GM18511 (cell line): ENCODE data around the gene PPHLN1.

Experiments used
- ATAC-seq: cut with Tn5 transposase; IDR thresholded peaks from one replicate; pipeline ENCODE4 v1.9.1; 2021; ENCODE audit warnings: mild to moderate bottlenecking, moderate library complexity; ENCODE audit not compliant: unreplicated experiment

The PPHLN1 gene

DNA sequence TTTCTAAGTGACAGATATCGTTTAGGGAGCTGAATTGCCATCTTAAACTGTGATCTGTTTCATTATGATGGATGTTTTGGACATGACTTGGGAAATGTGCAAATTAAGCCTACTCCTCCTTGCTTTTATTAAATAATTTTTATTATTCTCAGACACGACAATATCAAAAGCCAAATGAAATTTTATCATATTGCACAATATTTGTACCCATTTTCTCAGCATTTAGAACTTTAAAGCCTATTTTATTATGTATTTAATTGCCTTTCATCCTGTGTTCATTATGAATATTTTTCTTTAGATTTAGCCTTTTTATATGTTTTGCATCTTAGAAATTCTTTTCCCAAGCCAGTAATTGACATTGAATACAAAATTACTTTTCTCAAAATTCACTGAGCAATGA, 102.9 kb downstream of the PPHLN1 start:
- ATAC-seq, result no peak

DNA sequence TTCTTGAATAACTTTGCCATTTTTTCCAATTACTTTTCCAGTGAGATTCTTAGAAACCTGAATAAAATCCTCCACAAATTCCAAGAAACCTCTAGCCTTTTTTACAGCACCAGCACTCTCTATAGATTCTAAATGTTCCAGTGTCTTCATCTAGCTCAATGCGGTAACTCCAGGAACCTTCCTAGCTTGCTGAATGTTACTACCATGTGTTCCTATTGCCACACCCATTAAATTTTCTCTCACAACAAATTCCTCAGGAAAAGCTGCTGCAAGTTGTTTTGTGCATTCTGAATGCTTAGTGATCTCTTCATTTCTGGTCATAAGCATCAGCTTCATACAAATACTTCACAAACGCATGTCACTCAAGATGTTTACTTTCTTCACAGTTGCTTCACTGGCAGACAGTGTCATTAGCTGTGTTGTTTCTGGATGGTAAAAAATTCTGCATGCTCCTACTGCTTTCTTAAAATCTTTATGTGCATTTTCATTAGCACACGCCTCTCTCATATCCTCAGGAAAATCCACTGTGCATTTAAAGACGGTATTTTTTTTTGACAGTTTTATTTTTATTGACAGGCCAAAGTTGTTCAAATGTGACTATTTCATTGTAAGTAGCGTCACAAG, 106.7 kb downstream of the PPHLN1 start:
- ATAC-seq, result no peak

DNA sequence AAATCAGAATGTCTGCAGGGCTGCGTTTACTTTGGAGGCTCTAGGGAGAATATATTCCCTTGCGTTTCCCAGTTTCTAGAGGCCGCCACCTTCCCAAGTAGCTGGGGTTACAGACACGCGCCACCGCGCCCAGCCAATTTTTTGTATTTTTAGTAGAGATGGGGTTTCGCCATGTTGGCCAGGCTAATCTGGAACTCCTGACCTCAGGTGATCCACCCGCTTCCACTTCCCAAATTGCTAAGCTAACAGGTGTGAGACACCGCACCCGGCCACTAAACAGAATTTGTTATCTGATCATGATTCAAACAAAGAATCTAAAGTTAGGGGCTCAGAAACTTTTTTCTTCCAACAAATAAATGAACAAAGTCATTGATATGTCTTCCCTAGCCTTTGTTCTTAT, 114.6 kb downstream of the PPHLN1 start:
- no peak for ATAC-seq

DNA sequence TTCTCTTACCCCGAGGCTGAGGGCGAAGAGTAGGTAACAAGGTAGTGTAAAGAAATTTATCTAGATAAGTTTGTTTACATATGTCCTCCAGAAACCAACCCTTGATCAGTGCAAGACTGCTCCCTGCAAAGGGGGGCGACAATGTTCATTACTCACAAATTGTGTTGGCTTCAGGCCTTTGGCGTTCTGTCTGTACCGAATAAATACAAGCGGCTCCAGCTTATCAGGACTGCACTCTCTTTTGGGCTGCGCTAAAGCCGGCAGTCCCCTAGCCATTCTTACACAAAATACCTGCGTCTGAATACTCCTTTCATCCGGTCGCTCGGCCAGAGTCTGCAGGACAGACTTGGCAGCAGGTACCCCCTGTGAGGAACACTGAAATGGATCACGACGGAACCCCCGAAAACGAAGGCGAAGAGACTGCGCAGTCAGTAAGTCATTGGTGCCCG, 116.4 kb downstream of the PPHLN1 start:
- no peak for ATAC-seq

DNA sequence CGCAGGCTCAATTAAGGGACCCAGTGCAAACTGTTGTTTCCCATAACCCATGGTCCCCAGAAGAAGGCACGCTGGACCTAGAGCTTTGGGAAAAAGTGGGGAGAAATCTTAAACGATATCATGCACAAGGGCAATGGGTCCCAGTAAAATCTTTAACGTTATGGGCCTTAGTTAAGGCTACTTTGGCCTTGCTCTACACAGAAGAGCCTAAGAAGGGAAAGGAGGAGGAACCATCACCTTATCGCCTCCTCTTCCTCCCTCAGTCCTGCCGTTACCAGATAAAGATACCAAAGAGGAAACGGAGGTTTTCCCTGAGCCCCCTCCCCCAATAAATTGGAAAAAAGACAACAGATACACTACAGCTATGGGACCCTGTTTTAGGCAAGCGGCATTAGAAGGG, 116.9 kb downstream of the PPHLN1 start:
- no peak for ATAC-seq

DNA sequence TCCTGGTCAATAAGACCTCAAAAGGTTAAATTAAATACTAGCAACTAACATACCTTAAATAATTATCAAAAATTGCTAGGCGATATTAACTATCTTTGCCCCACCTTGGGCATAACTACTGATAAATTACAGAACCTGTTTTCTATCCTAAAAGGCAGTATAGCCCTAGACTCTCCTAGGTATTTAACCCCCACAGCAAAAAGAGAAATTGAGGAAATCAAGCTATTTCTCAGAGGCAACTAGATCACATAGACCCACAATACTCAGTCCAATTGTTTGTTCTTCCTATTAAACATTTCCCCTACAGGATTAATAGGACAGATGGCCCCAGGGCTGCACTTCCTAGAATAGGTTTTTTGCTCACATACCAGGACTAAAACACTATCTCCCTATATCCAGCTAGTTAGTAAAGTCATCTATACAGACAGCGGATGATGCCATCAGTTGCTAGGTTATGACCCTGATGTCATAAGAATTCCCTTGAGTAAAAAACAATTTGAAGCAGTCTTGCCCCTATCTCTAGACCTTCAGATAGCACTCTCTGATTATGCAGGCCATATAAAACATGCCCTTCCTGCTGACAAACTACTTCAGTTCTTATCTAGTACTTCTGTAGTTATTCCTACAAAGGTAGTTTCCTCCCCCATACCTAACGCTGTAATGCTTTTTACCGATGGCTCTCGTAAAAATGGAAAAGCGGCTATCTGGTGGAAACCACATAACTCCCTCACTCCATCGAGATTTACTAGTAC, 118.4 kb downstream of the PPHLN1 start:
- ATAC-seq, result no peak

DNA sequence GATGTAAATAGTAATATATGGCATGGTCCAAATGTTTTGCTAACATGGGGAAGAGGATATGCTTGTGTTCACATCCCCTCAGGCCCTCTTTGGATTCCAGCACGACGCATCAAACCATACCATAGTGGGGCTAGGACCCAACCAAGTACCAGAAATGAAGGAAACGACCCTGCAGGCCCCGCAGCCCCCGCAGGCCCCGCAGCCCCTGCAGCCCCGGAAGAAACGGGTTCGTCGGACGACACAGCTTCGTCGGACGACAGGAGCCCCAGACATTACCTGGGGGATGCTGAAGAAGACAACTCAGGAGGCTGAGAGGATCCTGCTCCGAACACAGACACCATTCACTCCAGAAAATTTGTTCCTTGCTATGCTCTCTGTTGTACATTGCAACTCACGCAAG, 119.9 kb downstream of the PPHLN1 start:
- no peak for ATAC-seq

DNA sequence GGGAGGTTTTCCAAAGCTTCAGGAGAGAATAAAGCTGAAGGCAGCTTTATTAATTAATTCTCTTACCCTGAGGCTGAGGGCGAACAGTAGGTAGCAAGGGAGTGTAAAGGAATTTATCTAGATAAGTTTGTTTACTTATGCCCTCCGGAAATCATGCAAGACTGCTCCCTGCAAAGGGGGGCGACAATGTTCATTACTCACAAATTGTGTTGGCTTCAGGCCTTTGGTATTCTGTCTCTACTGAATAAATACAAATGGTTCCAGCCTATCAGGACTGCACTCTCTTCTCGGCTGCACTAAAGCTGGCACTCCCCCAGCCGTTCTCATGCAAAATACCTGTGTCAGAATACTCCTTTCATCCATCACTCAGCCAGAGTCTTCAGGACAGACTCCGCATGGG, 120.8 kb downstream of the PPHLN1 start:
- no peak for ATAC-seq

DNA sequence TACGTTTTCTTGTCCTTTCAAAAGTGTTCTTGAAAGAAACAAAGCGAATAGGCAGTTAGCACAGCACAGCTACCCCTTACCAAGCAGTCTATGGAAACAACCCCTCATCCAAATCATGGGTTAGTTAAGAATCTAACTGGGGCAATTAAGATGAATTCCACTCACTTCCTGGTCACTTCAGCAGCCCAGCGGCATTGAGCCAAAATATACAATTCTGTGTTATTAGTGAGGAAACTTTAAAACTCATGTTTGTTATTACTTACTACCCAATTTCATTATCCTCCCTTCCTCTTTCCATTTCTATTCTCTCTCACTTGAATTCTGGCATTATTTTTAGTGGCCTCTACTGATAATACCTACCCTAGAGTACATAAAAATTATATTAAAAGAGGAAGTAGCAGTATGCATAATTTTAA, 121.4 kb downstream of the PPHLN1 start:
- ATAC-seq, result no peak

DNA sequence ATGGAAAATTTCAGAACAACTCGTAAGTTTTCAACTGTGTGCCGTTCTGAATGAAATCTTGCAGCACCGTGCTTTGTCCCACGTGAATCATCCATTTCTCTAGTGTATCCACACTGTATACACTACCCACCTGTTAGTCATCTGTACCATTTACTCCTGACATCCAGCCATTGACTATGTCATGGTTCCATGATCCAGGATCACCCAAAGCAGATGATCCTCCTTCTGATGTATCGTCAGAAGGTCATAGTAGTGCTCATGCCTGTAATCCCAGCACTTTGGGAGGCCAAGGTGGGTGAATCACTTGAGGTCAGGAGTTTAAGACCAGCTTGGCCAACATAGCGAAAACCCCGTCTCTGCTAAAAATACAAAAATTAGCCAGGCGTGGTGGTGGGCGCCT, 122.9 kb downstream of the PPHLN1 start:
- no peak for ATAC-seq

DNA sequence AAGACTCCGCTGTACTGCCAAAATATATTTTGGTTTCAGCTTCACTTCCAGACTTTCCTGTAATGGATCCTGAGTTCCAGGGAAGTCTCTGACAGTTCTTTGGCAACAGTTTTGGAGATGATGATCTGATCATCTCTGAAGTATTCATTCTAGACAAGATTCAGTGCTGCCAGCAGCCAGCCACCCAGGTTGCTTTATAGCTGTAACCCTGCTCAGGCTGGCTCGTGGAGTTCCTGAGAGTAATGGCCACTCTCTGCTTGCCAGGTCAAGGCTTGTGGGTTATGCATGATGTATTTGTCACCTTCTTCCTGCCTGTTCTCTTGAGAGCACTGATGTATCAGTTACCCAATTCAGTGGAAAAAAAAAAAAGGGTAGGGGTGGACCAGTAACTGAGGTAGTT, 124.3 kb downstream of the PPHLN1 start:
- peak; percentile 51 for ATAC-seq

DNA sequence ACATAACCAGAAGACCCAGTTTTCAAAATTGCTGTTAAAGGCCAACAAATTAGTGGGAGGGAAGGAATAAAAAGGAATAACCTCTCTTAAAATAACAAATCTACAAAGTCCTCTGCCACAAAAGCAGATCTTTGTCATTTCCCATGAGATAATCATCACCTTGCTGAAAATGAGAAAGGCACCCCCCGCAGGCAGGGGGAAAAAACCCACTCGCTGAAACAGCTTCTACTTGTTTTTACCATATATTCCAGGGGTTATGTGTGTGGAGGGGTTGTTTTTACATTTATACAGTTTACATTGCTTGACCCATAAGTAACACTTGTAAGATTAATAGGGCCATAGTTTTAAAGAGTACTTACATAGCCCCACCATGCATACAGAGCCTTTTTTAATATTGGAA, 132.6 kb downstream of the PPHLN1 start:
- no peak for ATAC-seq

DNA sequence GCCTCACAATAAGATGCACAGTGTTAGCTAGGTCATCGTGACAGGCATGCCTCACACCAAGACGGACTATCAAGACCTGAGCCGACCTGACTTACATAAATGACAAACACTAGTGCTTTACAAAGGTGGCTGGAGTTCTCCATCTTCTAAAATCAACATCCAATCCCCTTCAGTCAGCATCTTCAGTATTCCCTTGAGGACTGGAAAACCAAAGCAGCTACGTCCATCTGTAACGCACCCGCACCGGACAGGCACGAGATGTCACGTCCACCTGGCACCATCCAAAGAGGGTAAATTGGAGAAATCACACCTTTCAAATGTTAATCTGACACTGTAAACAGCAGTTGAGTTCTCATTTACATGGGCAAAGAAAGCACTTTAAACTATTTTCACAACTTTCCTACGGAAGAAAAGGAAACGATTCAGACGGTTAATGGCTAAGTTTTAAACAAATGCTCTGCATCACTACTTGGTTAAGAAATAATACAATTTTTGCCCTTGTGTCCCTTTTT, 133.4 kb downstream of the PPHLN1 start:
- ATAC-seq, result no peak

DNA sequence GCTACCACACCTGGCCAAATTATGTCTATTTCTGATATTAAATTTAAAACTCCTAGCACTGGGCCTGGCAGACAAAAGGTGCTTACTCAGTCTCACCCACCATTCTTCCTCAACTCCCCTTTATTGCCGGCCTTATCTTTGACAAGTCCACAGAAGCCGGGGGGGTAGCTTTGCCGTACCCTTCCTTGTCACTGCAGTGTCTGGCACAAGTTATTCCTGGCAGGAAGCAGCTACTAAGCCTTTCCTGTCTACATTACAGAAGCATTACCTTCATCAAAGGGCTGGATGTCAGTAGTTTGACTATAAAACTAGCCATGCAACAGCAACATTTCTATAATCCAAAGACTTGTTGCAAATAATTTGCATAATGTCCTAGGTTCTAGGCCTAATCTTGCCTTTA, 136.5 kb downstream of the PPHLN1 start:
- ATAC-seq, result no peak

DNA sequence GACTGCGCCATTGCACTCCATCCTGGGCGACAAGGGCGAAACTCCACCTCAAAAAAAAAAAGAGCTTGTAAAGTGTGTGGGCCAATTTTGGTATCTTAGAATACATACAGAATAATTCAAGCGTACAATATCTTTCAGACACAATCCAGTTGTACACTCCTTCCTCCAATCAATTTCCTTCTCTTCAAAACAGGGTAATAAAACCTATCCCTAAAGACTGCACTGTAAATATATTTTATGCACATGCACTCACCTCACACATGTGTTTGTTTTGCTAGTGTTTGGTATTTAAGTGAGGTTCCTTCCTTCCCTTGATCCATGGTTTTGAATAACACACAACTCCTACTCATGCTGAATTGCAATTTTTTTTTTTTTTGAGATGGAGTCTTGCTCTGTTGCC, 137.7 kb downstream of the PPHLN1 start:
- ATAC-seq, result no peak

DNA sequence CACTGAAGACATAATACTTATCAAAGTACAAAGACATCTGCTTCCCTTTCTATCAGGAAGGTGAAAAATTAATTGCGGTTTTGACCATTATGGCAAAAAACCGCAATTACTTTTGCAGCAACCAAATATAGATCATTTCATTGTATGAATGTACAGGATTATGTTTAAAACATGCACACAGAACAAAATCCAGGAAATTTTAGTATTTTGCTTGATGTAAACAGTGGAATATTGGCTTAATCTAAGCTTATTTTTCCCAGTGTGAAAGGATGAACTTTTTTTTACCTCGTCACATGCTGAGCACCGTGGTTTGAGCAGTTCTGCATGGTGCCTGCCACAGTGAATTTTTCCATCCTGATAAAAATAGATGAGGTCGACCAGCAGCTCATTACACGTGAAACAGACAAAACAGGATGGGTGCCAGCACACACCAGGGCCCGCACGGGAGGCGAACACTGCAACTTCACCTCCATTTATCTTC, 142.4 kb downstream of the PPHLN1 start:
- peak; percentile 42 for ATAC-seq

DNA sequence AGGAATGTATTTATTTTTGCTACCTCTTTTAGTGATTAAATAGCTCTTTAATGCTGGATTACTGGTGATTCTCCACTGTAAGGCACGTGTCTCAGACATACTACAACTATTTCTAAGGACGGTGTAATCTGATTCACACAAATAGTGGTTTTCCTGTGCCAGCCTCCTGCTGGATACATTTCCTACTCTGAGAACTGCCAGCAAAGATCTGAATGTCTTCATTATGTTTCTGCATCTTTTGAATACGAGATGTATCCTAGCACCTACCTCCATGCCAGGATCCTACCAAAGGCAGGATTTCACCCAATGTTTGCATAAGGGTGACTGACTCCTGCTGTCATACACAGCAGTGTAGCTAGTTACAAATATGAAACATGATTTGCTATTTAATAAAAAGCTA, 143.0 kb downstream of the PPHLN1 start:
- peak; percentile 6 for ATAC-seq

DNA sequence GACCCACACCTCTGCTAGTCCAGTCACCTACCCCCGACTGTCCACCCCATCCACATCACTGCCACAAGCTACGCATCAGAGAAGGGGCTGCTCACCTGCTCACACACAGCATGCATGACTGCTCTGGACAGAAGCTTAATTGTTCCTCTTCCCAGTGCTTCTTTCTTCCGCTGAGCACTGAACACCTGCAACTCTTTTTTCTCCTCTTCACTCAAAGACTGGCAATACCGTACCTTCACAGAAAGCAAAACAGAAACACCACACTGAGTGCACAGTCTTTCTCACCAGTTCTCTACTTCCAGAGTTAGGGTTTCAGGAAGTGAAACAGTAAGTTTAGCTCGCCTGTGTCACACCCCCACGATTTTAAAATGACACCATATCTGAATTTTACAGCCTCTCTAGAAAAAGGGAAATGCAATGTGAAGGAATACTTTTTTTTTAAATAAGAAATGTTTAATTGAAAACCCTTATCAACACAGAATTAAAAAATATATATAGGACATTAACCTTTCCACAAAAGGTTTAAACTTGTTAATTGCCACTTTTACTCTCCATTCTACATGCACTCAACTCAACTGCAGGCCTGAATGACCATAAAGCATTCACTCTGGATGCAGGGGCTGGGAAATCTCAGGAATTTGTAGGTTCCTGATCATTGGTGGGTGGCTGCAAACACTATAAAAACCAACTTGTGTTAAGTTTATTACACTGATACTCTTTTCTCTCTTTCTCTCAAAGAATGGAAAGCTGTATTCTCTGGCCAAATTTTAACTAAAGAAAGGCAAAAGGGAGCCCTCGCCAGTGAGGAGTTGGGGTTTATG, 143.6 kb downstream of the PPHLN1 start:
- ATAC-seq, result peak; percentile 93

DNA sequence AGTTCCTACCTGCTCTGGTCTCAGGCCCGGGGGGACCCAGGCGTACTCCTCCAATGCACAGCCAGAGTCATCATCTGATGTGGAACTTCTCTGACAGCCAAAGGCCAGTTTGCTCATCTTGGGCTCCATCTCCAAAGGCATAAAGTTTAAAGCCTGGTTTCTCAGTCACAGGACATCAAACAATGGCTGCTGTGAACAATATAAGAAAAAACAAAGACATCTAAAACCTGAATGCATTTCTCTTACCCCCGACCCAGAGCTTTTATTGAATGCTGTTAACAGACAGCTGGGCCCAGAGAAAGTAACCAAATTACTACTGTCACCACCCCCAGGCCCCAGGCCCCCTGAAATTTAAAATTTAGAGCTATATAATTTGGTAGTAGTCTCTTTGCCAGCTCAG, 146.4 kb downstream of the PPHLN1 start:
- ATAC-seq, result no peak

DNA sequence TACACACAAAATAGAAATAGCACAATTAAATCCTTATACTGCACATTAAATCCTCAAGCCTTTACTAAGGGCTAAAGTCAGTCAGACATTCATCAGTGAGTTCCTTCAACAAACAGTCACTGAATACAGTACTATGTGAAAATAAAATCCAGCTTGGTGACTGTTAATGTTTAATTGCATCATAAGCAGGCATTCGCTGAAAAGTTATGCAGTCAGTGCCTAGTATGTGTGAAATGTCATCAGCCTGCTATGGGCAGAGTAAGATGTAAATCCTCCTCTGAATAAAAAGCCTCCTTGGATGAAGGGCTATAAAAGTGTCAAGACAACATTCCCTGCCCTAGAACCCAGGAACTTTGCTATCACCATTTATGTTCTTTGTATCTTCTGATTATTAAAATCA, 147.2 kb downstream of the PPHLN1 start:
- ATAC-seq, result no peak

DNA sequence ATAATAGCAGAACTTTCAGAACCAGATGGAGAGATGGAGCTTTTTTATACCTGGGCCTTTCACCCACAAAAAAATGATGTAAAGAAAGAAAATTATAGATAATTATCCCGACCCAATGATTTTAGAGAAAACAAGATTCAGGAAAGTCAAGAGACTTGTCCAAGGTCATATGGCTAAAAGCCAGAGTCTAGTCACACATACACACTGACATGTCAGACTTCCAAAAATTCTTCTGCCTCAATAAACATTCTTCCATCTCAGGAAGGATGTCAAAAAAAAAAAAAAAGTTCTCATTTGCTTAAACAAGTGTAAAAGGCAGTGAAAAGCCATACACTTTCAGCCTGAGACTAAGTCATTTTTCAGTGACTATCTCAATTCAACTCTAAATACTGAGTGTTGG, 147.6 kb downstream of the PPHLN1 start:
- no peak for ATAC-seq

DNA sequence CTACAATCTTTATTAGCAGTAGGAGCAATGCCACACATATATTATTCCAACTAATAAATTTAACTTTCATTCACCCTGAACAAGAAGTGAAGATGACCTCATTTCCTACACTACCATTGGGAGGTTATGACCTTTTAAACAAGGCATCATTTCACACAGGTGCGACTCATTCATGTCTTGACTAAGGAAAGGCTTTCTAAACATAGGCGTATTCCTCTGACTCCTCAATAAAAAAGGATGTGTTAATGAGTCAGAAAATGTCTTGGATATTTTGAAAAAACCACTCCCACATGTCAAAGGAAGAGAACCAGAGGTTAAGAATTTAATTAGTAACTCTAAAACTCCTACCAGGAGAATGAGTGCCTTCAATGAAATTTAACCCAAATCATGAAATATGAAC, 148.4 kb downstream of the PPHLN1 start:
- peak; percentile 20 for ATAC-seq
